ENCODE data around the gene GPR119.
"Not testable (repeated sequence)": the region's sequence is repeated elsewhere in the genome, so short reads cannot be mapped to it uniquely, and the experiment has no call there.

GPR119 gene

DNA sequence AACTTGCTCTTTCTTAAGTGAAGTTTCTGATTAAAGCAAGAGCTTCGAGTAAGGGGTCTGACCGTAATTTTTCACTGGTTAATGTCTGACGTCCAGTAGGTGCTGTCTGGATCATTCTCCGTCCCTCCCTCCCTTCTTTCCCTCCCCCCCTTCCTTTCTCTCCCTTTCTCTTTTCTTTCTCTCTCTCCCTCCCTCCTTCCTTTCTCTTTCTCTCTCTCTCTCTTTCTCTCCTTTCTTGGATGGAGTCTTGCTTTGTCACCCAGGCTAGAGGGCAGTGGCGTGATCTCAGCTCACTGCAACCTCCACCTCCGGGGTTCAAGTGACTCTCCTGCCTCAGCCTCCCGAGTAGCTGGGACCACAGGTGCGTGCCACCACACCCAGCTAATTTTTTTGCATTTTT lies 46.6 kb downstream of the GPR119 start:
- DNase-seq, result not testable (repeated sequence)

- no peak for DNase-seq
Measured at GRCh38 chrX:130336531-130336930, 48.9 kb downstream of the GPR119 start.
